ENCODE measurements around the gene IGHMBP2. TPM values are rescaled to one million over a fixed set of nuclear protein-coding genes. Genes with fewer than 3 reads are reported as not detected.

Gene IGHMBP2
- total RNA-seq, 4 donors from 2014 or later = 10.2 to 18.4 (median 11.7) TPM

GRCh38 chr11:68867066-68867465 is 36.6 kb upstream of the IGHMBP2 start:
- no peaks in the 10 kb centered on the region for H3K9me3 ChIP-seq
- no peaks in the 10 kb centered on the region for H3K27me3 ChIP-seq
- no peak overlapping the region for H3K4me3 ChIP-seq (replicated peaks in 1 of 3)
- H3K4me1 ChIP-seq = peaks cover 5 to 16% of the 10 kb centered on the region in 2 donors
- no peak for DNase-seq
- intact Hi-C loops (cut with DNase I) = no loop called here
- no peak overlapping the region for H3K27ac ChIP-seq
- no peaks in the 10 kb centered on the region for H3K36me3 ChIP-seq
- WGBS, 2 donors = 76 to 79% methylated on average over 6 of the region's 6 CpGs
- TF ChIP-seq POLR2A (IDR thresholded peaks at IDR 0.05) (no peak), CTCF (IDR thresholded peaks at IDR 0.05) (no peak)

GRCh38 chr11:68868221-68868835 is 35.4 kb upstream of the IGHMBP2 start:
- WGBS, 2 donors = 89 to 94% methylated on average over 16 to 18 of the region's 18 CpGs
- no peak for DNase-seq
- H3K36me3 ChIP-seq = no peaks in the 10 kb centered on the region
- no peak overlapping the region for H3K4me3 ChIP-seq (replicated peaks in 1 of 3)
- no peak overlapping the region for H3K27ac ChIP-seq
- H3K9me3 ChIP-seq = no peaks in the 10 kb centered on the region
- peaks cover 5 to 22% of the 10 kb centered on the region in 2 donors for H3K4me1 ChIP-seq
- TF ChIP-seq CTCF (IDR thresholded peaks at IDR 0.05) = no peak
- no peak for TF ChIP-seq POLR2A (IDR thresholded peaks at IDR 0.05)
- intact Hi-C loops (cut with DNase I) = no loop called here
- H3K27me3 ChIP-seq = no peaks in the 10 kb centered on the region

GRCh38 chr11:68870470-68870869 is 33.2 kb upstream of the IGHMBP2 start:
- H3K36me3 ChIP-seq = no peaks in the 10 kb centered on the region
- no peak for DNase-seq
- intact Hi-C loops (cut with DNase I) = no loop called here
- H3K27ac ChIP-seq = peak overlapping the region in 1 of 3 donors; percentile 42
- H3K9me3 ChIP-seq = no peaks in the 10 kb centered on the region
- peak overlapping the region in 1 of 3 donors; percentile 13 for H3K4me3 ChIP-seq (replicated peaks in 1 of 3)
- no peaks in the 10 kb centered on the region for H3K27me3 ChIP-seq
- peaks cover 5 to 19% of the 10 kb centered on the region in 2 donors for H3K4me1 ChIP-seq
- no peak for TF ChIP-seq POLR2A (IDR thresholded peaks at IDR 0.05)
- TF ChIP-seq CTCF (IDR thresholded peaks at IDR 0.05) = no peak
- 67 to 77% methylated on average over 9 of the region's 9 CpGs for WGBS, 2 donors

- H3K4me3 ChIP-seq (replicated peaks in 1 of 3) = no peak overlapping the region
- no peaks in the 10 kb centered on the region for H3K27me3 ChIP-seq
- H3K36me3 ChIP-seq = no peaks in the 10 kb centered on the region
- 55 to 56% methylated on average over 12 of the region's 12 CpGs for WGBS, 2 donors
- no peak overlapping the region for H3K27ac ChIP-seq
- H3K9me3 ChIP-seq = no peaks in the 10 kb centered on the region
- H3K4me1 ChIP-seq = peaks cover 5 to 19% of the 10 kb centered on the region in 2 donors
- intact Hi-C loops (cut with DNase I) = no loop called here
- TF ChIP-seq POLR2A (IDR thresholded peaks at IDR 0.05) (no peak), CTCF (IDR thresholded peaks at IDR 0.05) (no peak)
- no peak for DNase-seq
Observed at GRCh38 chr11:68872216-68873003, 31.3 kb upstream of the IGHMBP2 start.

GRCh38 chr11:68878022-68878421 is 25.7 kb upstream of the IGHMBP2 start:
- Histone ChIP-seq H3K4me1 (peaks cover 0 to 2% of the 10 kb centered on the region in 2 donors), H3K27me3 (no peaks in the 10 kb centered on the region), H3K36me3 (no peaks in the 10 kb centered on the region), H3K4me3 (replicated peaks in 1 of 3) (no peak overlapping the region), H3K9me3 (no peaks in the 10 kb centered on the region), H3K27ac (no peak overlapping the region)
- TF ChIP-seq CTCF (IDR thresholded peaks at IDR 0.05) = no peak
- no peak for TF ChIP-seq POLR2A (IDR thresholded peaks at IDR 0.05)
- intact Hi-C loops (cut with DNase I) = no loop called here
- no peak for DNase-seq
- 85 to 87% methylated on average over 7 of the region's 7 CpGs for WGBS, 2 donors
